Fibroblast of peridontal ligament (primary cell): ENCODE measurements around the gene BAG2.

ENCODE experiments used
- DNase-seq: peaks from one replicate; pipeline ENCODE4 v3.0.0-alpha.2; 2010; ENCODE audit errors: extremely low read depth

BAG2 gene

DNA sequence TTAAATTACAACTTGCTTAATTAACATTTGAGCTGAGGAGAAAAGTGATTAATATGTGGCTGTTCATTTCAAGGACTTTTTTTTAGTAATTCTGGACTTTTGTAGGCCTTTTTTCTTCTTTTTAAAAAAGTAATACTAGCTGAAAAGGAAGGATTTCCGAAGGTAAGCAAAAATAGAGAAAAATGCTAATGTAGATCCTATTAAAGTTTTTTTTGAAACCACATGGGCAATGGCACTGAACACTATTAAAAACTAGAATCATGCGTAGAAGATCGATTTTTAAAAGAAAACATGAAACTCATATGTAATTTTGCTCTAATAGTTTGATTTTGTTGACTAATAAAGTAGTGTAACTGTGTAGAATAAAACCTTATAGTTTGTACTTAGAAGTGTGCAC lies 2.4 kb downstream of the BAG2 start:
- peak; percentile 38 for DNase-seq

DNA sequence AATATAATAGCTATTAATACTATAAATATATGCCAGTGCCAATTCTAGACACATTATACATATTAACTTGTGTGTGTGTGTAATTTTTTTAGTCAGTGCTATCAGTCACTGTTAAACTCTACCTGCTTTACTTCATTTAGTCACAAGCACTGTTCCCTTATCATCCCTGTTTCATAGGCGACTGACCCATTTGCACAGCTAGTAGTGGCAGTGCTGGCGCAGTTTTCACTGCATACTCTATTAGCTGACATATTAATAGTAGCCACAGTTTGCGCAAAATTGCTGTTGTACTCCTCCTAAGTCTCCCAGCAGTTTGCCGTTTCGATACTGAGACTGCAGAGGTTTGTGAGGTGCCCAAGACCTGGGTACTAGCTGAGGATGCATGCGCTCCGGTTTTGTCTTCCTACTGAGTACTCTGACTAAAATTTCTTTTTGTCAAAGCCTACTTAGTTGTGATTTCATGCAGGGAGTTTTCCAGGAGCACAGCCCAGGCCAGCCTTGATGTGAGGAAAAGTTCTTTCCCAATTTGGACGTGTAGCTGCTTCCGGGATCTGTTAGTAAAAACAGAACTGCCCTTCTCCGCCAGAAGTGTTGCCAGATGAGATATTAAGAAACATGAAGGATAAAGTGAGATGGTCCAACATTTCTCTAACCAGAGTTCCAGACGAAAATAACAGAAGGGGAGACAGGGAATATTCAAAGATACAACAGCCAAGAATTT lies 5.6 kb downstream of the BAG2 start:
- DNase-seq: no peak

DNA sequence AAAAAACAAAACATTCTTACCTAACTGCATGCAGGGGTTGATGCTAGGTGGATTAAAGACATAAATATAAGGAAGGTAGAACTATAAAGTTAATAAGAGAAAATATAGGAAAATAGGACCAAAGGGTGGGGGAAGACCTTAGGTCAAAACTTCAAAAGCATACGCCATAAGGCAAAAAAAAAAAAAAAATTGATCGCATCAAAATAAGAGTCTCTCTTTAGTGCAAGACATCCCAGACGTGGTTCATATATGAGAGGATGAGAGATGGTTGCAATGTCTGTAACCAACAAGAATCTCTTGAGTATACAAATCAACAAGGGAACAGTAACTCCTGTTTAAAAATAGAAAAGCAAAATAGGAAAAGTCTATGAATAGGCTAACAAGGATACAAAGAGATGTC lies 8.5 kb downstream of the BAG2 start:
- no peak for DNase-seq

DNA sequence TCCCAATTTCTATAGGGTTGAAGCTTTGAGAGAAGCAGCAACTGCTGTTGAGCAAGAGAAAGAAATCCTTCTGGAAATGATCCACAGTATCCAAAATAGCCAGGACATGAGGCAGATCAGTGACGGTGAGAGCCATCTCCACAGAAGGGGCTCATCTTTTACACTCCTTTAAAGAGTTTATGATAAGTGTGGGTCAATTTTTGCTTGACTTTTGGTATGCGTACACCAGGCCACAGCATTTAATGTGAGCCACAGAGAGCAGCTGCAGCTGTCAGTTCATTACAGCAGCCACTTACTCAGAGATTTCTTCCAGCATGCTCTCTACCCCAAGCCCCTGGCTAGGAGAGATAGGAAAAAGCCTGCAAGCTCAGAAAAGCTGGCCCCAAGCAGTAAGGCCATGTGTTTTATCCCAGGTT lies 9.9 kb downstream of the BAG2 start:
- DNase-seq: peak; percentile 38

GRCh38 chr6:57183336-57183735 lies 11.2 kb downstream of the BAG2 start:
- DNase-seq: no peak

DNA sequence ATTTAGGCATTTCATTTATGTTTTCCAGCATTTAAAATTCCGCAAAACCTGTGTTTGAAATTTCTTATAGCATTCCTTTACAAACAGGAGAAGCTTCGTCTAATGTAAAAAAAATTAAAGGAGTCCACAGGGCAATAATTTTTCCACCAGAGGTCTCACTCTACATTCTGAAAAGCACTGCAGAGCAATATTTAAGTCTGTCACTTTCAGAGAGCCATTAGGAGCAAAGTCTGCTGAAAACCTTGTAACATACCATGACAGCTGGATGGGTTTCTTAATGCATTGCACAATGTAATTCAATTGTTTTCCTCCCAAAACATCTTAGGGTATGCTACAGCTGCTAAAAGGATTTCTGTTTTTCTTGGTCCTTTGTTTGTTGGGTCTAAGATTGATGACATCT lies 18.0 kb downstream of the BAG2 start:
- DNase-seq: peak; percentile 79

GRCh38 chr6:57193177-57193576 lies 21.1 kb downstream of the BAG2 start:
- DNase-seq: peak; percentile 72

GRCh38 chr6:57195457-57195856 lies 23.3 kb downstream of the BAG2 start:
- no peak for DNase-seq

- peak; percentile 51 for DNase-seq
Measured at GRCh38 chr6:57198926-57199636, 27.0 kb downstream of the BAG2 start.

GRCh38 chr6:57201718-57202117 lies 29.6 kb downstream of the BAG2 start:
- peak; percentile 44 for DNase-seq

- DNase-seq: no peak
Measured at GRCh38 chr6:57205550-57206328, 33.6 kb downstream of the BAG2 start.

DNA sequence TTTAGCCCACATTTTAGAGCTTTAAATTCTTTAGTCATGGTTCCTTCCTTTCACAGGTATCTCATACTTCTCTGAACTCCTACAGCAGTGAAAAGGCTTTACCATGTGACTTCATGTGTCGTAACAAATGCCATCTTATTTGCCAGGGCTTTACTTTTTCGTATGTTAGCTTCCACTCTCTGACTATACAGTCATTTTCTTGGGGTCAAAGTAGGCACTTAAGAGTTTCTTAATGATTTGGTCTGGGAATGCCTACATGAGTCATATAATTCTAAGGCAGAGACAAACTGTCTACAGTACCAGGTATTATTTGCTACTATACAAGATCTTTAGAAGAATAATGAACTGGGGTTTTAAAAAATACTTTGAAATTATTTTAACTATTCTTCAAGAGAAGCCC lies 35.0 kb downstream of the BAG2 start:
- DNase-seq: peak; percentile 51

GRCh38 chr6:57207872-57208271 lies 35.7 kb downstream of the BAG2 start:
- no peak for DNase-seq

DNA sequence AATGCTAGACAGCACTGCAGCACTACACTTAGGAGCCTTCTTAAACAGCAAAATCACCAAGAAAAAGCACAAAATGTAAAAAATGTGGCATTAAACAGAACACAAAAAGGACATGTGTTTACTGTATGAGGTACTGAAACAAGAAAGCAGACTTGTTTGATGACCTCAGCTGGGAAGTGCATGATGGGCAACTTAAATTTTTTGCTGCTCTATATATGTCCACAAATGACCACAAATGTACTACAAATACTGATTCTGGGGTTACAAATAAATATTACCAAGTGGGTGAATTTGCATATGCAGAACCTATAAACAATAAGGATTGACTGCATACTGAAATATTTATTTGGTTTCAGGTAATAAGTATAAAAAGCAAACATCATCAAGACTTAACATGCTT lies 36.9 kb downstream of the BAG2 start:
- DNase-seq: no peak

DNA sequence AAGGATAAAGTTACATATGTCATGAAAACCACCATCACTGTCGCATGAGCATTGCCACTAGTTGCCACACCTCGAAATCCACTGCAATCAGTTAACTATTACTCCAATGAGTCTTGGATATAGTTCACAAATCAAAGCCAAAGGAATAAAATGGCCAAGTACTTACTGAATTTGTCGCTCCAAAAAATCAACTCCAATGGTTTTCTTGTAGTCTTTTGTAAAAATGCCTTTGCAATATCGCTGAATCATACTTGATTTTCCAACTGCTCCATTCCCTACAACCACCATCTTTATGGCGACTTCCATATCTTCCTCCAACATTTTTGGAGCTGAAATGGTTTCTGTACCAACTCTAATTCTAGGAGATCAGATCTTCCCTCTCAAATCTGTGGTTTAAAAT lies 37.9 kb downstream of the BAG2 start:
- no peak for DNase-seq

DNA sequence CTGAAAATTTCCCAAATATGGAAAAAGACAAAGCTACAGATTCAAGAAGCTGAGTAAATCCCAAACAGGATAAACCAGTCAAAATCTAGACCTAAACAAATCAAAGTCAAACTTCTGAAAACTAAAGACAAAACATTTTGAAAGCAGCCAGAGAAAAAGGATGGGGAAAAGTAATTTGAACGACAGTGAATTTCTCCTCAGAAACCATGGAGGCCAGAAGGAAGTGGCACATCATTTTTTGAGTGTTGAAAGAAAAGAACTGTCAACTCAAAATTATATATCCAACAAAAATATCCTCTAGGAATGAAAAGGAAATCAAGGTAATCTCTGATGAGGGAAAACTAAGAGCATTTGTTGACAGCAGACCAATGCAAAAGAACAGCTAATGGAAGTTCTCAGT lies 43.1 kb downstream of the BAG2 start:
- no peak for DNase-seq

GRCh38 chr6:57216235-57217101 lies 44.3 kb downstream of the BAG2 start:
- DNase-seq: peak; percentile 43

DNA sequence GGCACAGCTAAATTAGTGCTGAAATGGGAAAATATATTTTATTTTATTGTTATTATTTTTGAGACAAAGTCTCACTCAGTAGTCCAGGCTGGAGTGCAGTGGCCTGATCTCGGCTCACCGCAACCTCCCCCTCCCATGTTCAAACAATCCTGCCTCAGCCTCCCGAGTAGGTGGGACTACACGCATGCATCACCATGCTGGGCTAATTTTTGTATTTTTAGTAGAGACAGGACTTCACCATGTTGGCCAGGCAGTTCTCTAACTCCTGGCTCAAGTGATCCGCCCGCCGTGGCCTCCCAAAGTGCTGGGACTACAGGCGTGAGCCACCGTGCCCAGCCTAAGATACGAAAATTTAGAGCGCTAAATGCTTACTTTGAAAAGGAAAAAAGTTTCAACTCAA lies 45.1 kb downstream of the BAG2 start:
- no peak for DNase-seq

- DNase-seq: no peak
Measured at GRCh38 chr6:57220083-57220703, 48.1 kb downstream of the BAG2 start.

DNA sequence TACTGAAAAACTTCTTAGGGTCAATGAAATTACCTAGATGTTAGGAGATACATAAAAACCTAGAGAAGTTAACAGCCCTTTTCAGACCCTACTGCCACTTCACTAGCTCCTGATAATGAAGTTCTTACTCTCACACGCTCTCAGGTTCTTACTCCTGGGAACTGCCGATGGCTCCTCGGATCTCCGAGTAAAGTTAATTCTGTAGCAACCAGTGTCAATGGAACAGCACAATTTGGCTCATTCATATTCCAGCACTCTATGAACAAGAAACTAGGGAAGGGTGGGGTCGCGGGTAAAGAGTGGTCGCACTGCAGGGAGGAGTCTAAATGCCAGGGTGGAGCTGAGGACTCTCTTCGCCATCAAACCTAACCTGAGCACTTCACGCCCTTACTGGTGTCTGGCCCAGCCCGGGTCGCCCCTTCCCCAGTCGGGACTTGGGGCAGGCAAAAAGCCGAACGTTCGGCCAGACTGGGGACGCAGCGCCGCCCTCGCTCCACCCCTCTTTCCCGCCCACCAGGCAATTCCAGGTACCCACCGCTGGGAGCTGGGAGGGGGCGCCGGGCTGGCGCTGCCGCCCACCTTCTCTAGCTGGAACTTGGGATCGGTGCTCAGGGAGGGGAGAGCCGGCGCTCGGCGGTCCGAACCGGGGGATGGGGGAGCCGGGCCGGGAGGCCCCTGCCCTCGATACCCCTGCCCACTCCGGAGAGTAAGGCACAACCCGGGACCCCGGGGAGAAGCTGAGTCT lies 49.2 kb downstream of the BAG2 start:
- peak; percentile 78 for DNase-seq
